Embryonic facial prominence (tissue), 1 donor: ENCODE results near the gene ORM2.

Experiments
- DNase-seq: peaks from one replicate; pipeline ENCODE4 v3.0.0-alpha.2; 2016; ENCODE audit errors: extremely low spot score

The ORM2 gene

GRCh38 chr9:114348906-114349482 is 19.3 kb downstream of the ORM2 start:
- DNase-seq = no peak

GRCh38 chr9:114349713-114350480 is 20.2 kb downstream of the ORM2 start:
- DNase-seq = no peak

- DNase-seq = no peak
Measured at GRCh38 chr9:114350636-114351401, 21.1 kb downstream of the ORM2 start.

DNA sequence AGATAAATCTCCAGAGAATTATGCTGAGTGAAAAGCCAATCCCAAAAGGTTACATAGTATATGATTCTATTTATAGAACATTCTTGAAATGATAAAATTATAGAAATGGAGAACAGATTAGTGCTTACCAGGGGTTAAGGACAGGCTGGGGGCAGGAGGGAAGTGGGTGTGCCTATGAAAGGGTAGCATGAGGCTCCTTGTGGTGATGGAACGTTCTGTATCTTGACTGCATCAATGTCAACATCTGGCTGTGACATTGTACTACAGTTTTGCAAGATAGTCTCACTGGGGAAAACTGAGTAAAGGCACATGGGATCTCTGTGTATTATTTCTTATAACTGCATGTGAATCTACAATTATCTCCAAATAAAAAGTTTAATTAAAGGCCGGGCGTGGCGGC is 22.3 kb downstream of the ORM2 start:
- no peak for DNase-seq

GRCh38 chr9:114355821-114356220 is 26.2 kb downstream of the ORM2 start:
- DNase-seq = no peak

- no peak for DNase-seq
Measured at GRCh38 chr9:114356792-114357191, 27.1 kb downstream of the ORM2 start.

DNA sequence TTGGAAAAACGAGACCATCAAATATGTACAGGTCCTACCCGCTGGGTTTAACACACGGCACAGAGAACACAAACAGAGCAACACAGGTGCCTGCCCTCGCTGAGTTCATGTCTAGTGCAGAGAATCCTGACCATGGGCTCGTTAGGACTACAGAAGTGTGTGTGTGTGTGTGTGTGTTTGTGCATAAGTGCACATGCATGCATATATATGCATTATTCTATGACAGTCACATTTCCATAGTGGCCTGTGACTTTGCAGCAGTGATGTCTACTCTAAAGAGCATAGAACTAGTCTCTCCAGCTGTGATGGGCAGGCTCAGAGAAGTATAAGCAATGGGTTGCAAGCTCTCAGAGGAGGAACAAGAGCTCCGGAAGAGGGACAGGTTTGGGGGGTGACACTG is 27.7 kb downstream of the ORM2 start:
- no peak for DNase-seq

DNA sequence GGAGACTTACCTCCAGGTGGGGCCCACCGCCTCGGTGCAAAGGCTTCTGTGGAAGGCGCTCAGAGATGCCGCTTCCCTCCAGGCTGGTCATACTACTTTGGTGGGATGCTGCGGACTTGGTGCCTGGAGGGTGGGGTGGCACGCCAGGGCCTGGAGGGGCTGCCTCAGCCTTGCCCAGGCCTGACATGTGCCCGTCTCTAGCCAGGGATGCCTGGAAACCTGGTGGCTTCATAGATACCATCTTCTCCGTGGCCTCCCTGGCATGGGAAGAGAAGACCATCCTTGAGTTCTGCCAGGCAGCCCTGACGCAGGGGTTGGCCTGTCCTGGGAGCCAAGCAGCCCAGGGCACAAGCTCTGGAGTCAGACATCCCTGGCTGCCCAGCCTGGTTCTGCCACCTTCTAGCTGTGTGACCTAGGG is 28.3 kb downstream of the ORM2 start:
- DNase-seq = no peak

DNA sequence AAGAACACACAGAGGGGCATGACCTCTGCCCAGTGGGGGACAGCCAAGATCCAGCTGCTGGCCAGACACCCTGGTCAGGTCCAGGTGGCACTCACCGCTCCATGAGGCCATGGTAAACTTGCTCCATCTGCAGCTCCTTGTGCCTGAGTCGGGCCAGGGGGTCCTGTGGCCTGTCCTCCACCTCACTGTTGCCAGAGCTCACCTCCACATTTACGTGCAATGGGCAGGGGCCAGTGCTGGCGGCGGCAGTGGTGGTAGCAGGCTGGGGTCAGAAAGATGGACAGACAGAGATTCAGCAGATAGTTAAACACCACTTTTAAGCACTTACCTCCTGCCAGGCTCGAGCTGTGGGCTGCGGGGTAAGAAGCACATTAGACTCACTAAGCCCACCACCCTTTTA is 30.1 kb downstream of the ORM2 start:
- no peak for DNase-seq

- DNase-seq = no peak
Measured at GRCh38 chr9:114361542-114361941, 31.9 kb downstream of the ORM2 start.

DNA sequence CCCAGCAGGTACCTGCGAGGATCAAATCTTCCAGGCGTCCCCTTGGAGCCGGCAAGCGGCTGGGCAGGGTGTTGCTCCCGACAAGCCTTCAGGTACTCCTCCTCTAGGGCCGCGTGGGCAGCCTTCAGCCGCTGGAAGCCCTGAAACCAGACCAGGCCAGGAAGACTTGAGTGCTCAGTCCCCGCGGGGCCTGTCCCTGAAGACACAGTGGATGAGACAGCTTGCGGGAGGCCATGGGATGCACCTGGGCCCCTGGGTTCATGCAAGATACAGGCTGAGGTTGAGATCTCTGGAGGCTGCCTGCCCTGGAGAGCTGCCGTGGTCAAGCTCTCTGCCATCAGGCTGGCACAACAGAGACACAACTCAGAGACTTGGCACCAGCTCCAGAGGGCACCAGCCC is 32.7 kb downstream of the ORM2 start:
- DNase-seq = no peak

DNA sequence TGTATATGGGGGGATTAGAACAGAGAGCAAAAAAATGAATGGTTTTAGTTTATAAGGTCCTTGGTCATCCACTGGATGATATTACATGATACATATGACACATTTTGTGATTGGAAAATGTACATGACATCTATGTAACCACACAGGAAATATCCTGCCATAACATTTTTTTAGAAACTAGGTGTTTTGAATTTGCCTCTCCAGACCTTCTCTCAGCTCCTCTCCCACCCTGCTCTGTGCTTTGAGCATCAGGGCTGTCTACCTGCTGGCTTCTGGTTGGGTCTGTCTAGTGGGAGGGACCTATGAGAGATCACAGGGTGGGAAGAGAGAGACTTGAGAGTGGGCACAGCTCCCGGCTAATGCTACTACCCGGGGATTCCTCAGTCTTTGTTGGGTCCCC is 33.8 kb downstream of the ORM2 start:
- no peak for DNase-seq

DNA sequence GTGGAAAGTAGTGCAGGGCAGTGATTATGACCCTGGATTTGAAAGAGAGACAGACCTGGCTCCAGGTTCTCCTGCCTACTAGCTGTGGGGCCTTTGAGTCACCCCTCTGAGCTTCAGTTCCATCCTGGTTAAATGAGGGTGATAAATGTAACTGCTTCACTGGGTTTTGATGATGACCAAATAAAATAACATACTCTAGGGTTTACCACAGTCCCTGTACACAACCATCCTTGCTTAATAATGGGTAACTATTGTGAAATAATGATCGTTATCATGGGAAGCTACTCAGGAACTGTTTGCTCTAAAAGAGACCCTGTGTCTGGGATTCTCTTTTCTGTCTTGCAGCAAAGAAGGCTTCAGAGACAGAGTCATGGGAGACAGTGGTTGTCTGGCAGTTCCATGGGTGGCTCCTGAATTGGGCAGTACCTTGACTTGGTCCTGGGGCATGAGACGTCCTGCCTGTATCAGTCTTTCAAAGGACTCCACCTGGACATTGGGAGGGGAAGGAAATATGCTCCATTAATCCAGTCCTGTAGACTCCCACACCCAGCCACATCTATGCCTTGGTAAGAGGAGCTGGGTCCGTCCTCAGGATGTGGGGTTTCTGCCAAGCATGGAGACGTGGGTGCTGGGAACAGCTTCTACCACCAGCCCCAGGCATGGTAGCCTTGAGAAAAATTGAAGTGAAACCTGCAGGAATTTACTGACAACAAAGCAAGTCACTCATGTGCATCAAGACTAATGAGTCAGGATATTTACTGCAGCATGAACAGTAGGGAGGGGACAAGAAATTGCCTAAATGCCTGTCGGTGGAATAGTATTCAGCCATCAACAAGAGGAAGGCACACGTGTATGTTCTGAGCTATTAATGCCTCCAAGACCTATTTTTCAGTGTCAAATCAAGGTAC is 34.7 kb downstream of the ORM2 start:
- no peak for DNase-seq

DNA sequence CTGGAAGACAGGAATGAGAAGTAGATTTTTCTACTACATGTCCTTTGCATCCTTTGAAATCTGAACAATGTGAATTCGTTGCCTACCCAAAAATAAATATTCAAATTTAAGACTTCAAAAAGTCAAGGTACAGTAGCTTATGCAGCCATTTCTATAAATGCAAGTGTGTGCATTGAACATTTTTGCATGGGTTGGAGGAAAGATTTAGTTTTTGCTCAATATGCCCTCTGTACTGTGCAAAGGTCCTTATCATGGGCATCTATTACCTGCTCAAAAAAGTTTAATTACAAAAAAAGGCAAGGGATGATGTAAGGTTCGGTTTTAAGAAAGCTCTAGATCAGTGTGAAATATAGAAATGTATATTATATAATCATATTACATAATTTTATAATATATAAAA is 35.5 kb downstream of the ORM2 start:
- DNase-seq = no peak

DNA sequence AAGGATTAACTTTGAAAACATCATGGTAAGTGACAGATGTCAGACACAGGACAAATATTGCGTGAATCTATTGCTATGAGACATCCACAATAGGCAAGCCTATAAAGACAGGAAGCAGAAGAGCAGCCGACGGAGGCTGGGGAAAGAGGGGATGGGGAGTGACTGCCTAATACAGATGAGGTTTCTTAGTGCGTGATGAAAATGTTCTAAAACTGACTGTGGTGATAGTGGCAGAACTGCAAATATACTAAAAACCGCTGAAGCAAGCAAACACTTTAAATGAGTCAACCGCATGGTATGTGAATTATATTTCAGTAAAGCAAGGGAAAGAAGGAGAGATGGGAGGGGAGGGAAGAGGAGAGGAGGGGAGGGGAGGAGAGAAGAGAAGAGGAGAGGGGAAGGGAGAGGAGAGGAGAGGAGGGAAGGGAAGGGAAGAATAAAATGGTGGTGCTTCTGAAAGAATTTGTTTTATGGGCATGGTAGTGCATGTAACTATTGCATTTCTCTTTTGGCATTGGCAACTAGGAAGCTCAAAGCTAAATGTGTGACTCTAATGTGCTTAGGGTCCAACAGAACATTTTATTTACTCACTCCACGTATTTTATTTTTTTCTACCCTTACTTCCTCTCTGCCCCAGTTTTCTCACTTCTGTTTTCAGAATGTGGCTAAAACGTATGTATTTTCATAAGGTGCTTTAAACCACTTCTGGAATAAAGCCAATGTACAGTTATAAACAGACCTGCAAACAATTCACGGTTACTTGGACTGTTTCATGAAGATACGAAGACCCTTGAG is 36.9 kb downstream of the ORM2 start:
- no peak for DNase-seq

DNA sequence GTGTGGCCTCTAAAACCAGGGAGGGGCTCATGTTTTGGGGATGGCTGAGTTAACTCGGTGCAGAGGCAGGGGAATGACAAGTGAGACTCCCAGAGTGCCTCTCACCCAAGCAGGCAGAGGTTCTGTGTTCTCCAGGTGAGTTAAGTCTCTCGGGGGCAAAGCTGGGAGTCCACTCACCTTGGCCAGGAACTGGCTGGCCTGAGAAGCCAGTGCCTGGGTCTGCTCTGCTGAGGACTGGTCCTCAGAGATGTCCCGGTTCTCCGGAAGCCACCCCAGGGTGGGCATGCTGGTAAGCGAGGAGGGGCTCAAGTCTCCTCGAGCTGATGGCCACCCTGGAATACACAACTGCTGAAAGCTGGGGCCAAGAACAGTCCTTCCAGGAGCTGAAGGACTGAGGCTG is 37.7 kb downstream of the ORM2 start:
- DNase-seq = no peak

DNA sequence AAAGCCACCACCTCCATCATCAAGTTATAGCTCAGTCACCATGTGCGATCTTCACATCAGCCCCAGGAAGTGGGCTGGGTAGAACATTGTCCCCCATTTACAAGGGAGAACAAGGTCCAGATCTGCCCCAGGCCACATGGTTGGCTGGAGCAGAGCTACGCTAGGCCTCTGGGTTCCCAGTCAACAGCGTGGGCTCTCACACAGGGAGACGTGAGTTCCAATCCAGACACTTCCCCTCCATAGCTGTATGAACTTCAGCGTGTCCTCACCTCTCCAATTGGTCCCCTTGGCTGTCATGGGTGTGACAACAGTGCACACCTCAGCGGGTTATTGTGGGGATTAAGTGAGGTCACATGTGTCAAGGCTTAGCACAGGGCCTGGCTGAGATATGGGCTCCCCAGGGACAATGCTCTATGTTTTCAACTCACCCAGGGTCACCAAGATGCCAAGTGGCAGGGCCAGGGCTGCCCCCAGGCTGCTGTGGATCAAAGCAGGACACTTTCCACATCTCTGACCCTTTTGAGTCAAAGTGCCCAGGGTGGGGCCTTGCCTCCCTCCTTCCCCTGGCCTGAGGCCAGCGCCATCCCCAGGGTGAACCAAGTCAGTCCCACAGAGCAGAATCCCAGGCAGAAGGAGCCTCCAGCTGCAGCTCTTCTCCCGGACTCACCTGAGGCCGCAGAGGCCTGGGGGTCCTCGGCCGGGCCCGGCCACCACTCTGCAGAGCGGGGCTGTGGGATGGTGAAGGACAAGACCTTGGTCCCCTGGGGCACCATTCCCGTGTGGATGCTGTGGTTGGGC is 38.3 kb downstream of the ORM2 start:
- DNase-seq = no peak

DNA sequence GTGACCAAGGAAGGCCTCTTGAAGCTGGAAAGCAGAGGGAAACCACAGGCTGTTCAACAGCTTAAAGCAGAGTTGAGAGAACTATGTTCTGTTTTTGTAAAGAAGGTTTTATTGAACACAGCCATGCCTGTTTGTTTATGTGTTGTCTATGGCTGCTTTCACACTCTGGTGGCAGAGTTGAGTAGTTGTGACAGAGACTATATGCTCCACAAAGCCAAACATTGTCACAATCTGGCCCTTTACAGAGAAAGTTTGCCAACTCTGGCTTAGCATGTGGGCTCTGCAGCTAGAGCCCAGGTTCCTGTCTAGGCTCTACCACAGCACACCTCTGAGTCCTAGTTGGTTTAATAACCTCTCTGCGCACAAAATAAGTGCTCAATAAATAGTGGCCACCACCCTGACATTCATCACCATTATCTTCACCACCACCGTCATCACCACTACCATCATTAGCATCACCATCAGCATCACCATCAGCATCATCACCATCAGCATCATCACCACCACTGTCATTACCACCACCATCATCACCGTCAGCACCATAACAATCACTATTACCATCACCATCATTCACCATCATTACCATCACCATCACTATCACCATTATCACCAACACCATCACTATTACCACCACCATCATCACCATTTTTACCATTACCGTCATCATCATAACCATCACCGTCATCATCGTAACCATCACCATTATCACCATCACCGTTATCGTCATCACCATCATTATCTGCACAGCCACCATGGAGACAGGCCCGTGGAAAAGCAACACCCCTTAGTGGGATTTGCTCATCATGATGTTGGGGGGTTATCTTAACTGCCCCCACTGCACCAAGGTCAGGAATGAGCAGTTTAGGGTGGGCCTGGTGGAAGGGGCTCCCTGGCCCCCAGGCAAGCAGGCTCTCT is 39.8 kb downstream of the ORM2 start:
- no peak for DNase-seq
